Stomach (tissue), 9 donors: Measurements from ENCODE around the gene COL19A1. TPM values are rescaled to one million over a fixed set of nuclear protein-coding genes. Genes with fewer than 3 reads are reported as not detected.

ENCODE experiments used
- DNase-seq, 2 donors: peaks; one replicate each; pipeline versions ENCODE4 v3.0.0 to v3.0.0-alpha.2; 2013 to 2019
- H3K27ac ChIP-seq, 5 donors: fragments of 200-600 bp in 4 of 5; sonication (generic) in 4 of 5; one replicate each; pipeline ENCODE4 v1.5.1; 2013 to 2019; ENCODE audit warnings: mild to moderate bottlenecking in 1 of 5, moderate library complexity in 1 of 5
- H3K27me3 ChIP-seq, 3 donors: fragments of 200-600 bp; sonication (generic); one replicate each; pipeline ENCODE4 v1.5.1; 2017 to 2019; ENCODE audit warnings: mixed run types in 1 of 3
- H3K36me3 ChIP-seq, 4 donors: fragments of 200-600 bp; sonication (generic); 1 replicate in 3 of 4; 2 replicates in 1 of 4; pipeline ENCODE4 v1.5.1; 2016 to 2019
- H3K4me1 ChIP-seq, 4 donors: fragments of 200-600 bp; sonication (generic); one replicate each; pipeline ENCODE4 v1.5.1; 2016 to 2019
- H3K4me3 ChIP-seq, 4 donors: fragments of 200-600 bp; sonication (generic) in 3 of 4; one replicate each; pipeline ENCODE4 v1.5.1; 2016 to 2019; ENCODE audit warnings: mild to moderate bottlenecking in 1 of 4
- H3K9me3 ChIP-seq, 4 donors: fragments of 200-600 bp; sonication (generic); one replicate each; pipeline ENCODE4 v1.5.1; 2016 to 2019
- CTCF ChIP-seq, 7 experiments: fragments of 450-650 bp in 4 of 7; fragments of 200-600 bp in 3 of 7; sonication (generic) in 3 of 7; IDR thresholded peaks; one replicate each; pipeline ENCODE4 v1.5.1; 2016 to 2019; ENCODE audit warnings: antibody characterized with exemption in 7 of 7, control low read depth in 2 of 7, mild to moderate bottlenecking in 1 of 7
- EP300 ChIP-seq: sonication (generic); formaldehyde crosslinking; IDR thresholded peaks from one replicate; pipeline ENCODE4 v1.6.1; 2017; ENCODE audit warnings: antibody characterized with exemption
- POLR2A ChIP-seq, 4 donors: fragments of 450-650 bp; IDR thresholded peaks; one replicate each; pipeline ENCODE4 v1.6.1; 2016; ENCODE audit warnings: antibody characterized with exemption in 4 of 4, control low read depth in 2 of 4, mild to moderate bottlenecking in 1 of 4, moderate library complexity in 1 of 4
- POLR2AphosphoS5 ChIP-seq, 3 donors: sonication (generic); formaldehyde crosslinking; IDR thresholded peaks; one replicate each; pipeline ENCODE4 v1.6.1; 2016; ENCODE audit warnings: antibody characterized with exemption in 3 of 3
- WGBS, 5 donors: extraction: QIAGEN DNeasy Blood & Tissue Kit in 3 of 5; methylation state at CpG; one replicate each; pipeline versions ENCODE4 v1.1.5 to v1.1.7; 2013 to 2018; 5-methylcytosine and 5-hydroxymethylcytosine counted together
- intact Hi-C: fragments of 100-400 bp; cut with DNase I; formaldehyde crosslinking; loops from one replicate; pipeline ENCODE4 v1.15.1; 2023; ENCODE audit warnings: low total_unique reads
- polyA plus RNA-seq, 3 donors: library from polyadenylated mRNA; stranded (reverse); fragments of 200-250 nt; gene quantifications; one replicate each; pipeline ENCODE4 v1.2.3, GENCODE V29; 2013
- total RNA-seq, 5 donors: library from RNA; depleted of rRNA; stranded (reverse); fragments of >200 nt; gene quantifications; one replicate each; pipeline versions ENCODE4 v1.1.0 to v1.2.3, GENCODE V29; 2014 to 2016
- donor health status: healthy with polysubstance abuse.
- donor health status: Bipolar disorder and iron deficiency.
- donor health status: healthy.

Gene COL19A1
- total and polyA plus RNA-seq, 8 donors, result 0.13 to 13.4 (median 2.5) TPM; not detected in 3

- H3K27ac ChIP-seq, result no peak overlapping the region
- 86 to 95% (median 93%) methylated on average over 1 of the region's 1 CpG for WGBS, 5 donors
- TF ChIP-seq EP300 (no peak), POLR2AphosphoS5 (IDR thresholded peaks at IDR 0.05) (no peak), POLR2A (IDR thresholded peaks at IDR 0.05) (no peak), CTCF (IDR thresholded peaks at IDR 0.05) (no peak)
- H3K36me3 ChIP-seq, result no peaks in the 10 kb centered on the region
- H3K27me3 ChIP-seq, result no peaks in the 10 kb centered on the region
- no peak overlapping the region for H3K4me3 ChIP-seq
- peaks cover 0 to 14% (median 6%) of the 10 kb centered on the region in 4 donors for H3K4me1 ChIP-seq
- intact Hi-C loops, result no loop called here
- no peak for DNase-seq
- no peaks in the 10 kb centered on the region for H3K9me3 ChIP-seq
These were observed 195.7 kb downstream of the COL19A1 start for GRCh38 chr6:70062010-70062409.

- Histone ChIP-seq H3K4me3 (no peak overlapping the region), H3K4me1 (no peaks in the 10 kb centered on the region), H3K27me3 (no peaks in the 10 kb centered on the region), H3K27ac (no peak overlapping the region), H3K9me3 (no peaks in the 10 kb centered on the region), H3K36me3 (no peaks in the 10 kb centered on the region)
- DNase-seq, result no peak
- TF ChIP-seq POLR2A (IDR thresholded peaks at IDR 0.05), result no peak
- TF ChIP-seq EP300, result no peak
- no peak for TF ChIP-seq CTCF (IDR thresholded peaks at IDR 0.05)
- TF ChIP-seq POLR2AphosphoS5 (IDR thresholded peaks at IDR 0.05), result no peak
- intact Hi-C loops, result no loop called here
- 74 to 88% (median 78%) methylated on average over 1 of the region's 1 CpG for WGBS, 5 donors
These were observed 206.3 kb downstream of the COL19A1 start for GRCh38 chr6:70072540-70073179.

GRCh38 chr6:70073637-70074036 lies 207.3 kb downstream of the COL19A1 start:
- Histone ChIP-seq H3K4me1 (no peaks in the 10 kb centered on the region), H3K9me3 (no peaks in the 10 kb centered on the region), H3K4me3 (no peak overlapping the region), H3K36me3 (no peaks in the 10 kb centered on the region), H3K27ac (no peak overlapping the region), H3K27me3 (no peaks in the 10 kb centered on the region)
- no peak for DNase-seq
- TF ChIP-seq POLR2A (IDR thresholded peaks at IDR 0.05) (no peak), EP300 (no peak), CTCF (IDR thresholded peaks at IDR 0.05) (no peak), POLR2AphosphoS5 (IDR thresholded peaks at IDR 0.05) (no peak)
- intact Hi-C loops, result no loop called here

GRCh38 chr6:70079241-70079640 lies 212.9 kb downstream of the COL19A1 start:
- H3K4me1 ChIP-seq, result no peaks in the 10 kb centered on the region
- WGBS, 5 donors, result 82 to 92% (median 90%) methylated on average over 3 of the region's 3 CpGs
- TF ChIP-seq POLR2AphosphoS5 (IDR thresholded peaks at IDR 0.05) (no peak), CTCF (IDR thresholded peaks at IDR 0.05) (no peak), POLR2A (IDR thresholded peaks at IDR 0.05) (no peak), EP300 (no peak)
- H3K27me3 ChIP-seq, result no peaks in the 10 kb centered on the region
- no peaks in the 10 kb centered on the region for H3K36me3 ChIP-seq
- no peaks in the 10 kb centered on the region for H3K9me3 ChIP-seq
- no peak for DNase-seq
- no peak overlapping the region for H3K27ac ChIP-seq
- H3K4me3 ChIP-seq, result no peak overlapping the region
- intact Hi-C loops, result no loop called here
